Bronchus fibroblast of lung (primary cell): ENCODE measurements around the gene ITGB1BP1. TPM values are rescaled to one million over a fixed set of nuclear protein-coding genes. Genes with fewer than 3 reads are reported as not detected.

Experiments used
- total RNA-seq: library from RNA; depleted of rRNA; stranded (reverse); fragments of >200 nt; gene quantifications from 2 replicates; pipeline ENCODE4 v1.2.3, GENCODE V29; 2015

Gene ITGB1BP1
- 77.4 and 79.9 TPM in 2 replicates for total RNA-seq

DNA sequence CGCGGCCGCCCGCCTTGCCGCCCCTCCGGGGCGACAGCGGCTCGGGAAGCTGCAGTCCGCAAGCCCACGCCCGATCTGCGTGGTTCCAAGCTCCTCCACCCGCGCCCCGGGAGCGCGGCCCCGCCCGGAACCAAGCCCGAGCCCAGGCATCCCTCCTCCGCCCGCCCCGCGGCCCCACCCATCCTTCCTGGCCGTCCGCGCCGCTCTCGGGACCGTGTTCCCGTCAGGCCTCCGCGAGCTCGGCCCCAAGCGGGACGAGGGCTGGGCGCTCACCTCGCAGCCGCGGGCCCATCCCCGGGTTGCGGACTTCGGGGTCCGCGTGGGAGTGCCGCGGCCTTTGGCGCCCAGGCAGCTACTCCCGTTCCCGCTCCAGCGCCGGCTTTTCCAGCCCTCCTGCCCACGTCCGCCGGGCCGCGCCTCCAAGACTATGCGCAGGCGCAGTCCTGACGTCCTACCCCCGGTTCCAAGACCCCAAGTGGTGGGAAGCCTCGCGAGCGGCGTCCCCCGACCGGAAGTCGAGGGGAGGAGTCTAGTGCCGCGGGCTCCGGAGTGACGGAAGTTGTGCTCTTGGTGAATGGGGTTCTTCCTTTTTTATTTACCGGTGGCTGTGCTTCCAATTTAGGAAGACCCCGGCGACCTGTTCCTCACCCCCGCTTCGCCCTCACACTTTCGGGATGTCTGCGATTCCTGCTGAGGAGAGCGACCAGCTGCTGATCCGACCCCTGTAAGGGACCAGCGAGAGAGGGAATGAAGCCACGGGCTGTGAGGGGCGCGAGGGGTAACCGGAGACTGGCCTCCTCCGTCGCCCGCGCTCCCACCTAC lies at the start of gene ITGB1BP1, which contains the start of gene CPSF3:
Gene ITGB1BP1 (minus strand): TSS at position 429 of the 822 bp plus-strand sequence. CDS start 4,831 bp downstream, outside the sequence.
Gene CPSF3 (plus strand): TSS at position 555 of the 822 bp plus-strand sequence. CDS start 120 bp downstream, at position 675.

Other genes starting within 250 kb of the ITGB1BP1 start
- gene ASAP2, start 216.7 kb downstream of the ITGB1BP1 start, total RNA-seq: 13.4 and 17.8 TPM in 2 replicates
- 60.9 TPM in 2 replicates for gene CPSF3, start 126 bp upstream of the ITGB1BP1 start, total RNA-seq
- gene IAH1, start 51.0 kb upstream of the ITGB1BP1 start, total RNA-seq: 62.4 and 68.8 TPM in 2 replicates
- gene ADAM17, start 132.3 kb upstream of the ITGB1BP1 start, total RNA-seq: 12.9 and 16.3 TPM in 2 replicates
- gene YWHAQ, start 207.5 kb upstream of the ITGB1BP1 start, total RNA-seq: 401 and 459 TPM in 2 replicates